Measurements from ENCODE around the gene DHRS7. TPM values are rescaled to one million over a fixed set of nuclear protein-coding genes. Genes with fewer than 3 reads are reported as not detected.

Gene DHRS7
- total and polyA plus RNA-seq, 2 of the 8 experiments (the other 6 are each of a cell fraction or from before 2014, with no cell fraction given), result 10.8 to 27.5 TPM

- Histone ChIP-seq H2BK20ac (ENCODE audit: low read length) (no peak overlapping the region), H3K4me1 (replicated peaks in 1 of 4; ENCODE audit: control insufficient read depth in 3 of 4, insufficient read depth in 4 of 4, low read length in 3 of 4) (peaks cover 4 to 13% (median 5%) of the 10 kb centered on the region in 4 experiments; a peak in 3 of 7 replicates), H3K56ac (replicated peaks; ENCODE audit: insufficient read length, low read depth, low read length) (no peak overlapping the region), H2AFZ (ENCODE audit: low read length) (peak overlapping the region; percentile 93), H2AK5ac (ENCODE audit: low read depth, low read length) (no peak overlapping the region), H3K4me2 (ENCODE audit: insufficient read depth in 1 of 2, low read depth in 2 of 2, low read length in 2 of 2) (peak overlapping the region; percentile 93 to 97), H3K79me1 (ENCODE audit: low read depth, low read length) (no peaks in the 10 kb centered on the region), H3K4ac (replicated peaks; ENCODE audit: insufficient read length, low read depth, low read length) (no peak overlapping the region), H3K14ac (ENCODE audit: insufficient read length) (no peak overlapping the region), H4K91ac (replicated peaks; ENCODE audit: insufficient read length, low read length) (no peak overlapping the region), H3K36me3 (ENCODE audit: control insufficient read depth in 2 of 4, insufficient read depth in 4 of 4, low read length in 3 of 4) (no peaks in the 10 kb centered on the region), H3K4me3 (ENCODE audit: extremely low read depth in 1 of 4, insufficient read depth in 2 of 4, low read depth in 3 of 4, low read length in 4 of 4) (peak overlapping the region; percentile 73 to 91 (median 77)), H3K9ac (replicated peaks in 1 of 4; ENCODE audit: extremely low read depth in 1 of 4, low read depth in 3 of 4, low read length in 3 of 4) (no peak overlapping the region), H4K5ac (ENCODE audit: insufficient read length, low read depth, low read length) (no peak overlapping the region), H3K23ac (ENCODE audit: insufficient read length) (no peak overlapping the region), H2BK120ac (replicated peaks; ENCODE audit: low read depth, low read length) (no peak overlapping the region), H4K8ac (ENCODE audit: extremely low read depth, insufficient read depth, low read length) (no peak overlapping the region), H4K20me1 (replicated peaks in 1 of 2; ENCODE audit: control insufficient read depth in 1 of 2, insufficient read depth in 2 of 2, low read length in 2 of 2) (no peaks in the 10 kb centered on the region), H3K18ac (ENCODE audit: extremely low read depth, low read length) (no peak overlapping the region), H2BK5ac (ENCODE audit: low read depth, low read length) (no peak overlapping the region), H3K9me3 (ENCODE audit: insufficient read depth in 2 of 2, low read depth in 1 of 2, low read length in 1 of 2) (no peaks in the 10 kb centered on the region), H3K27ac (ENCODE audit: low read depth, low read length) (no peak overlapping the region), H3K79me2 (ENCODE audit: control insufficient read depth in 1 of 2, insufficient read depth in 2 of 2, low read length in 2 of 2) (no peaks in the 10 kb centered on the region), H3K23me2 (ENCODE audit: low read depth, low read length) (peaks cover 3% of the 10 kb centered on the region; the same call in 1 of the 2 replicates), H2BK15ac (ENCODE audit: low read length) (no peak overlapping the region), H3K27me3 (replicated peaks in 1 of 4; ENCODE audit: control insufficient read depth in 3 of 4, extremely low read depth in 1 of 4, insufficient read depth in 3 of 4, low read length in 3 of 4) (no peaks in the 10 kb centered on the region; a peak in 2 of 7 replicates), H2BK12ac (ENCODE audit: low read depth, low read length) (no peak overlapping the region)
- ChIA-PET CTCF (ENCODE audit: partially characterized antibody) (interaction anchor here (0.7 to 3.0 kb wide), 9 partner anchors 12 to 201 kb away, joined by 3 to 13 read pairs (median 4); no protein-coding TSS in a partner anchor), POLR2A (ENCODE audit: partially characterized antibody) (interaction anchor here (0.8 to 1.1 kb wide), 5 partner anchors 70 to 160 kb away, joined by 3 to 5 read pairs (median 3); partner anchors contain the start of gene PCNX4)
- DNase-seq (ENCODE audit: low read depth in 1 of 2, low spot score in 2 of 2) (no peak), FAIRE-seq (no peak)
- 34% methylated on average over 4 of the region's 4 CpGs; no CpG with 5 or more reads in 1 of the 2 experiments for WGBS, 2 experiments (ENCODE audit: extremely low coverage in 1 of 2, insufficient coverage in 1 of 2, insufficient read length in 1 of 2, insufficient replicate concordance in 2 of 2, low coverage in 1 of 2, low lambda C conversion rate in 2 of 2, missing lambda C conversion rate in 1 of 2)
- TF ChIP-seq JUND (IDR thresholded peaks at IDR 0.05; ENCODE audit: low read length) (no peak), GABPA (IDR thresholded peaks at IDR 0.05; ENCODE audit: borderline replicate concordance, insufficient read depth, low read length) (no peak), SP2 (IDR thresholded peaks at IDR 0.05; ENCODE audit: low read length) (no peak), POU5F1 (IDR thresholded peaks at IDR 0.05; ENCODE audit: low read depth, low read length) (no peak), SIN3A (conservative IDR thresholded peaks at IDR 0.05 in 1 of 2, IDR thresholded peaks at IDR 0.05 in 1 of 2; ENCODE audit: low read depth in 1 of 2, low read length in 2 of 2) (no peak), ASH2L (IDR thresholded peaks at IDR 0.05; ENCODE audit: low read length) (no peak), NANOG (IDR thresholded peaks at IDR 0.05; ENCODE audit: insufficient read depth, low read depth, low read length, poor library complexity, severe bottlenecking) (no peak), MAFK (IDR thresholded peaks at IDR 0.05; ENCODE audit: low read depth, low read length) (no peak), BACH1 (IDR thresholded peaks at IDR 0.05; ENCODE audit: low read length) (no peak), FOSL1 (IDR thresholded peaks at IDR 0.05; ENCODE audit: insufficient read depth, low read depth, low read length) (no peak)
- TF ChIP-seq, protein P1, sequence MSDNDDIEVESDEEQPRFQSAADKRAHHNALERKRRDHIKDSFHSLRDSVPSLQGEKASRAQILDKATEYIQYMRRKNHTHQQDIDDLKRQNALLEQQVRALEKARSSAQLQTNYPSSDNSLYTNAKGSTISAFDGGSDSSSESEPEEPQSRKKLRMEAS (IDR thresholded peaks at IDR 0.05), result no peak
- TF ChIP-seq, protein P2, sequence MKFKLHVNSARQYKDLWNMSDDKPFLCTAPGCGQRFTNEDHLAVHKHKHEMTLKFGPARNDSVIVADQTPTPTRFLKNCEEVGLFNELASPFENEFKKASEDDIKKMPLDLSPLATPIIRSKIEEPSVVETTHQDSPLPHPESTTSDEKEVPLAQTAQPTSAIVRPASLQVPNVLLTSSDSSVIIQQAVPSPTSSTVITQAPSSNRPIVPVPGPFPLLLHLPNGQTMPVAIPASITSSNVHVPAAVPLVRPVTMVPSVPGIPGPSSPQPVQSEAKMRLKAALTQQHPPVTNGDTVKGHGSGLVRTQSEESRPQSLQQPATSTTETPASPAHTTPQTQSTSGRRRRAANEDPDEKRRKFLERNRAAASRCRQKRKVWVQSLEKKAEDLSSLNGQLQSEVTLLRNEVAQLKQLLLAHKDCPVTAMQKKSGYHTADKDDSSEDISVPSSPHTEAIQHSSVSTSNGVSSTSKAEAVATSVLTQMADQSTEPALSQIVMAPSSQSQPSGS (IDR thresholded peaks at IDR 0.05; ENCODE audit: low read length), result no peak
These were observed 314 bp upstream of the DHRS7 start for GRCh38 chr14:60165547-60165876.
